HL-60 (cell line): ENCODE measurements around the gene APPBP2.
A peak's percentile ranks its signal among the peaks of the same experiment; 100 is the strongest.
"Not testable (repeated sequence)": the region's sequence is repeated elsewhere in the genome, so short reads cannot be mapped to it uniquely, and the experiment has no call there.

Experiments used
- DNase-seq, 2 experiments: peaks; one replicate each; pipeline ENCODE4 v3.0.0-alpha.2; 2010 to 2020; ENCODE audit warnings: low read depth in 1 of 2, low spot score in 1 of 2
- H3K27ac ChIP-seq: fragments of 250-450 bp; sonication (Bioruptor Pico); replicated peaks from 2 replicates; pipeline ENCODE4 v1.5.1; 2020; ENCODE audit warnings: mild to moderate bottlenecking, moderate library complexity
- H3K27me3 ChIP-seq: fragments of 250-450 bp; sonication (Bioruptor Pico); 2 replicates; pipeline ENCODE4 v1.5.1; 2021; ENCODE audit warnings: mild to moderate bottlenecking, moderate library complexity; ENCODE audit not compliant: insufficient read depth, poor library complexity, severe bottlenecking
- H3K4me3 ChIP-seq: replicated peaks from 2 replicates; pipeline ENCODE4 v1.5.1; 2011; ENCODE audit warnings: mild to moderate bottlenecking, control low read depth, low read length; ENCODE audit not compliant: insufficient read depth
- CTCF ChIP-seq: IDR thresholded peaks from one replicate; pipeline ENCODE4 v1.5.1; 2011; ENCODE audit warnings: low read length, control low read depth, inconsistent platforms; ENCODE audit not compliant: insufficient read depth
- GABPA ChIP-seq: IDR thresholded peaks from 2 replicates; pipeline ENCODE4 v1.6.1; 2012; ENCODE audit warnings: low read depth
- POLR2AphosphoS5 ChIP-seq: IDR thresholded peaks from 2 replicates; pipeline ENCODE4 v1.6.1; 2012; ENCODE audit warnings: low read depth
- REST ChIP-seq: IDR thresholded peaks from 2 replicates; pipeline ENCODE4 v1.6.1; 2012; ENCODE audit warnings: low read depth; ENCODE audit not compliant: insufficient replicate concordance
- SPI1 ChIP-seq: IDR thresholded peaks from 2 replicates; pipeline ENCODE4 v1.6.1; 2012; ENCODE audit warnings: low read depth, mild to moderate bottlenecking, borderline replicate concordance

The APPBP2 gene

GRCh38 chr17:60436676-60437075 is 89.4 kb downstream of the APPBP2 start:
- Histone ChIP-seq H3K4me3 (no peak overlapping the region), H3K27ac (no peak overlapping the region), H3K27me3 (no peaks in the 10 kb centered on the region)
- TF ChIP-seq SPI1: 0 out of 2 replicates have a peak, but pooled peaks have one; percentile 6
- no peak for TF ChIP-seq CTCF
- TF ChIP-seq POLR2AphosphoS5: no peak
- no peak for TF ChIP-seq GABPA
- peak in 1 of 2 experiments; percentile 41 for DNase-seq

- no peak overlapping the region for H3K27ac ChIP-seq
- H3K27me3 ChIP-seq: no peaks in the 10 kb centered on the region
- DNase-seq: peak; percentile 48 to 74
These were observed 90.5 kb downstream of the APPBP2 start for GRCh38 chr17:60435244-60436167.

GRCh38 chr17:60433021-60433997 is 92.7 kb downstream of the APPBP2 start:
- not testable (repeated sequence) for DNase-seq, H3K27me3 ChIP-seq, H3K27ac ChIP-seq, H3K4me3 ChIP-seq

More at GRCh38 chr17:60435244-60436167, 90.5 kb downstream of the APPBP2 start:
- H3K4me3 ChIP-seq: no peak overlapping the region
- TF ChIP-seq CTCF (peak; percentile 86), REST (no peak)

- not testable (repeated sequence) for DNase-seq, H3K27ac ChIP-seq, H3K4me3 ChIP-seq, H3K27me3 ChIP-seq
These were observed 95.5 kb downstream of the APPBP2 start for GRCh38 chr17:60430561-60430960.

- H3K4me3 ChIP-seq, H3K27me3 ChIP-seq, DNase-seq, H3K27ac ChIP-seq: not testable (repeated sequence)
These were observed 97.6 kb downstream of the APPBP2 start for GRCh38 chr17:60428491-60428890.

GRCh38 chr17:60426596-60426995 is 99.4 kb downstream of the APPBP2 start:
- Histone ChIP-seq H3K4me3 (no peak overlapping the region), H3K27ac (no peak overlapping the region), H3K27me3 (no peaks in the 10 kb centered on the region)
- DNase-seq: no peak
- TF ChIP-seq GABPA (no peak), POLR2AphosphoS5 (no peak), SPI1 (no peak), CTCF (no peak), REST (no peak)
